ENCODE measurements around the gene KCNAB1.
"Not testable (repeated sequence)": the region's sequence is repeated elsewhere in the genome, so short reads cannot be mapped to it uniquely, and the experiment has no call there.

The KCNAB1 gene

DNA sequence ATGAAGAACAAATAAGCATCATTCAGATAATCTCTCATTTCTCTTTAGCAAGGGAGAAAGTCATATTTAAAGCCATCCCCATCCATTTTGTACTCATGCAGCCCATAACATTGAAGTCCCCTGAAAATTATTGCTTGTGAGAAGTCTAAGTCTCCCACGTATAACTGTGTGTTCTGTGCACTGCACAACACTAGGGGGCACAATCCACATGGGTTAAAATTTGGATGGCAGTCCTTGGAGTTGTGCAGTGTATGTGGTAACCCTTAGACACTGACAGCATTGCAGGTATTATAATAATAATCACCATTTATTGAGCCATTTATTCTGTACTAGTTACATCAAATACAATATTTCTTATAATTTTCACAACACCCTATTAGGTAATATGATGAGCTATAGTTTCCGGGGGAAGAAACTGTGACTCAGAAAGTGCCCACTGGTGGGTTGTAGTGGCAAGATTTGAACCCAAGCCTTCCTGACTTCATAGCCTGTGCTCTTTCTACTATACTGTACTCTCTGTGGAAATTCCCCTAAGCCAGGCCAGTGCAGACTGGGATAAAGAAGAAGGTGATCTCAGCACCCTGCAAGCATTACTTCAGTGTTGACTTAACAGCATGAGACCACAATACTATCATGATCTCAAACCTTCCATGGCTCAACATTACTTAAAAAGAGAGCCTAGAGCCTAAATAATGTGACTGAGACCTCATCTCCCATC is 15.7 kb downstream of the KCNAB1 start:
- ATAC-seq = peak; percentile 72
- TF ChIP-seq, protein P1, sequence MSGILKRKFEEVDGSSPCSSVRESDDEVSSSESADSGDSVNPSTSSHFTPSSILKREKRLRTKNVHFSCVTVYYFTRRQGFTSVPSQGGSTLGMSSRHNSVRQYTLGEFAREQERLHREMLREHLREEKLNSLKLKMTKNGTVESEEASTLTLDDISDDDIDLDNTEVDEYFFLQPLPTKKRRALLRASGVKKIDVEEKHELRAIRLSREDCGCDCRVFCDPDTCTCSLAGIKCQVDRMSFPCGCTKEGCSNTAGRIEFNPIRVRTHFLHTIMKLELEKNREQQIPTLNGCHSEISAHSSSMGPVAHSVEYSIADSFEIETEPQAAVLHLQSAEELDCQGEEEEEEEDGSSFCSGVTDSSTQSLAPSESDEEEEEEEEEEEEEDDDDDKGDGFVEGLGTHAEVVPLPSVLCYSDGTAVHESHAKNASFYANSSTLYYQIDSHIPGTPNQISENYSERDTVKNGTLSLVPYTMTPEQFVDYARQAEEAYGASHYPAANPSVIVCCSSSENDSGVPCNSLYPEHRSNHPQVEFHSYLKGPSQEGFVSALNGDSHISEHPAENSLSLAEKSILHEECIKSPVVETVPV (CRISPR knock-in tag; IDR thresholded peaks at IDR 0.05) = no peak
- TF ChIP-seq ZFP3 (CRISPR knock-in tag; IDR thresholded peaks at IDR 0.05) (no peak), ESRRG (CRISPR knock-in tag; IDR thresholded peaks at IDR 0.05) (no peak), RARB (CRISPR knock-in tag; IDR thresholded peaks at IDR 0.05) (no peak)

DNA sequence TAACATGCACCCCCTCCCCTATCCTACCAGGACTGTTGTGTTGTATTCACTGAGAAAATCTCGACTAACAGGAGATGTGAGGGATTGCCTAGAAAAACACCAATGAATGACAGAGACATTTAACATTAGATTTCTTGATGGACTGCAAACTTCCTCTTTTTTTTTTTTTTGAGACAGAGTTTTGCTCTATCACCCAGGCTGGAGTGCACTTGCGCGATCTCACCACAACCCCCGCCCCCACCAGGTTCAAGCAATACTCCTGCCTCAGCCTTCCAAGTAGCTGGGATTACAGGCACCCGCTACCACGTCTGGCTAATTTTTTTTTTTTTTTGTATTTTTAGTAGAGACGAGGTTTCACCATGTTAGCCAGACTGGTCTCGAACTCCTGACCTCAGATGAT is 17.0 kb downstream of the KCNAB1 start:
- not testable (repeated sequence) for ATAC-seq

DNA sequence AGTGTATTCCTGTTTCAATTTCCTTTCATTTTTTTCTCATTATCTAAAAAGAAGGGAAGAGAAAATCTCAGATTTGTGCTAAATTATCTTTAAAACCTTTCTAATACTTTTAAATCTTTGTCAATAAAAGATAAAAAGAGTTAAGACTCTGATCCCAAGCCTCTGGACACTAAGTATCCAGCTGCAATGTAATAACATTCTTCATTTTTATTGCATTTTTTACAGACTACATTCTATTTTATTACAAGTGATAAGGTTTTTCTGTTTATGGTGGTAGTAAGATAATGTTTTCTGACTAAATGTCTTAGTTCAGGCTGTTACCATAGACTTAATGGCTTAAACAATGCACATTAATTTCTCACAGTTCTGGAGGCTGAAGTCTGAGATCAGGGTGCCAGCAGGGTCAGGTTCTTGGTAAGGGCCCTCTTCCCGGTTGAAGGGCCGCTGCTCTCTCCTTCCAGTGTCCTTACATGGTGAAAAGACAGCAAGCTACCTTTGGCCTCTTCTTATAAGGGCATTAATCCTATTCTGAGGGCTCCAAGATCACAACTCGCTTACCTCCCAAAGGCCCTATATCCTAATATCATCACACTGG is 19.7 kb downstream of the KCNAB1 start:
- TF ChIP-seq RARB (CRISPR knock-in tag; IDR thresholded peaks at IDR 0.05) (no peak), ESRRG (CRISPR knock-in tag; IDR thresholded peaks at IDR 0.05) (no peak), ZFP30 (CRISPR knock-in tag; IDR thresholded peaks at IDR 0.05) (no peak), BACH2 (CRISPR knock-in tag; IDR thresholded peaks at IDR 0.05; ENCODE audit: borderline replicate concordance) (no peak), PPARA (CRISPR knock-in tag; IDR thresholded peaks at IDR 0.05; ENCODE audit: borderline replicate concordance) (no peak)
- ATAC-seq = no peak

DNA sequence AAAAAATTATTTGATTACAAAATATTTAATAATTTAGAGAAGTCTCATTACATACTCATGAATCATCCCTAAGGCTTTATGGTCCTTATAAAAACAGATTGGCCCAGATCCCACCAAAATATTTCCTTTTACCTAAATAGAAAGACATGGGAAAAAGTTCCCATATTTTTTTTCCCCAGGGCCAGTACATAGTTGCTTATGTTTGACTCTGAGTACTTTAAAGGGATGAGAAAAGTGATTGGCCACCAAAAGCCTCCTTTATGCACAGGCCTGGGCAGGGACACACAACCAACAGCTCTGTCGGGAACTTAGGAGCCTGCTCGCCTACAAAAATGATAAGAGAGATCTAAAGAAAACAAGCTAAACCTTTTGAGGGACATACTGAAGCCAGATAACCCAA is 22.3 kb downstream of the KCNAB1 start:
- TF ChIP-seq, protein P2, sequence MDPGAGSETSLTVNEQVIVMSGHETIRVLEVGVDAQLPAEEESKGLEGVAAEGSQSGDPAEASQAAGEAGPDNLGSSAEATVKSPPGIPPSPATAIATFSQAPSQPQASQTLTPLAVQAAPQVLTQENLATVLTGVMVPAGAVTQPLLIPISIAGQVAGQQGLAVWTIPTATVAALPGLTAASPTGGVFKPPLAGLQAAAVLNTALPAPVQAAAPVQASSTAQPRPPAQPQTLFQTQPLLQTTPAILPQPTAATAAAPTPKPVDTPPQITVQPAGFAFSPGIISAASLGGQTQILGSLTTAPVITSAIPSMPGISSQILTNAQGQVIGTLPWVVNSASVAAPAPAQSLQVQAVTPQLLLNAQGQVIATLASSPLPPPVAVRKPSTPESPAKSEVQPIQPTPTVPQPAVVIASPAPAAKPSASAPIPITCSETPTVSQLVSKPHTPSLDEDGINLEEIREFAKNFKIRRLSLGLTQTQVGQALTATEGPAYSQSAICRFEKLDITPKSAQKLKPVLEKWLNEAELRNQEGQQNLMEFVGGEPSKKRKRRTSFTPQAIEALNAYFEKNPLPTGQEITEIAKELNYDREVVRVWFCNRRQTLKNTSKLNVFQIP (CRISPR knock-in tag; IDR thresholded peaks at IDR 0.05; ENCODE audit: borderline replicate concordance, low read depth) = no peak
- peak; percentile 39; the same call in 1 of the 2 replicates for TF ChIP-seq ISL1 (CRISPR knock-in tag; IDR thresholded peaks at IDR 0.05)
- ATAC-seq = no peak

DNA sequence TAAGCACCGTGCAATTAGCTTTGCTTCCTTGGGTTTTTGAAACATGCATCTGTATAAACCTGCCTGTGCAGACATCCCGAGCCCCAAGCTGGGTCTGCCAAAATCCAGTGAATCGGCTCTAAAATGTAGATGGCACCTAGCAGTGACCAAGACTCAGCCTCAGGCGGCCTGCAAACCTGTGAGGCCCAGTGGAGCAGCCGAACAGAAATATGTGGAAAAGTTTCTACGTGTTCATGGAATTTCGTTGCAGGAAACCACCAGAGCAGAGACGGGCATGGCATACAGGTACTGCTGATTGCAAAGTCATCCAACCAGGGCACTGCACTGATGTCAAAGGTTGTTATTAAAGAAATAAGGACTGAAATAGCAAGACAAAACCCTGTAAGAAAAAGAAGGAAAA is 22.8 kb downstream of the KCNAB1 start:
- no peak for ATAC-seq
- TF ChIP-seq, protein P3, sequence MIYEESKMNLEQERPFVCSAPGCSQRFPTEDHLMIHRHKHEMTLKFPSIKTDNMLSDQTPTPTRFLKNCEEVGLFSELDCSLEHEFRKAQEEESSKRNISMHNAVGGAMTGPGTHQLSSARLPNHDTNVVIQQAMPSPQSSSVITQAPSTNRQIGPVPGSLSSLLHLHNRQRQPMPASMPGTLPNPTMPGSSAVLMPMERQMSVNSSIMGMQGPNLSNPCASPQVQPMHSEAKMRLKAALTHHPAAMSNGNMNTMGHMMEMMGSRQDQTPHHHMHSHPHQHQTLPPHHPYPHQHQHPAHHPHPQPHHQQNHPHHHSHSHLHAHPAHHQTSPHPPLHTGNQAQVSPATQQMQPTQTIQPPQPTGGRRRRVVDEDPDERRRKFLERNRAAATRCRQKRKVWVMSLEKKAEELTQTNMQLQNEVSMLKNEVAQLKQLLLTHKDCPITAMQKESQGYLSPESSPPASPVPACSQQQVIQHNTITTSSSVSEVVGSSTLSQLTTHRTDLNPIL (CRISPR knock-in tag; IDR thresholded peaks at IDR 0.05; ENCODE audit: low read depth) = no peak
- TF ChIP-seq, protein P2 (CRISPR knock-in tag; IDR thresholded peaks at IDR 0.05; ENCODE audit: borderline replicate concordance, low read depth) = no peak
- TF ChIP-seq PPARA (CRISPR knock-in tag; IDR thresholded peaks at IDR 0.05; ENCODE audit: borderline replicate concordance) (no peak), RARB (CRISPR knock-in tag; IDR thresholded peaks at IDR 0.05) (no peak), ISL1 (CRISPR knock-in tag; IDR thresholded peaks at IDR 0.05) (no peak), BACH2 (CRISPR knock-in tag; IDR thresholded peaks at IDR 0.05; ENCODE audit: borderline replicate concordance) (no peak), ZC3H10 (CRISPR knock-in tag; IDR thresholded peaks at IDR 0.05) (no peak), TCF4 (CRISPR knock-in tag; IDR thresholded peaks at IDR 0.05; ENCODE audit: borderline replicate concordance) (no peak), GLIS3 (CRISPR knock-in tag; IDR thresholded peaks at IDR 0.05) (no peak), ESRRG (CRISPR knock-in tag; IDR thresholded peaks at IDR 0.05) (no peak), CSDC2 (CRISPR knock-in tag; IDR thresholded peaks at IDR 0.05) (no peak), SNAI2 (CRISPR knock-in tag; IDR thresholded peaks at IDR 0.05) (no peak)
- TF ChIP-seq, protein P1 (CRISPR knock-in tag; IDR thresholded peaks at IDR 0.05) = no peak
- TF ChIP-seq, protein P4, sequence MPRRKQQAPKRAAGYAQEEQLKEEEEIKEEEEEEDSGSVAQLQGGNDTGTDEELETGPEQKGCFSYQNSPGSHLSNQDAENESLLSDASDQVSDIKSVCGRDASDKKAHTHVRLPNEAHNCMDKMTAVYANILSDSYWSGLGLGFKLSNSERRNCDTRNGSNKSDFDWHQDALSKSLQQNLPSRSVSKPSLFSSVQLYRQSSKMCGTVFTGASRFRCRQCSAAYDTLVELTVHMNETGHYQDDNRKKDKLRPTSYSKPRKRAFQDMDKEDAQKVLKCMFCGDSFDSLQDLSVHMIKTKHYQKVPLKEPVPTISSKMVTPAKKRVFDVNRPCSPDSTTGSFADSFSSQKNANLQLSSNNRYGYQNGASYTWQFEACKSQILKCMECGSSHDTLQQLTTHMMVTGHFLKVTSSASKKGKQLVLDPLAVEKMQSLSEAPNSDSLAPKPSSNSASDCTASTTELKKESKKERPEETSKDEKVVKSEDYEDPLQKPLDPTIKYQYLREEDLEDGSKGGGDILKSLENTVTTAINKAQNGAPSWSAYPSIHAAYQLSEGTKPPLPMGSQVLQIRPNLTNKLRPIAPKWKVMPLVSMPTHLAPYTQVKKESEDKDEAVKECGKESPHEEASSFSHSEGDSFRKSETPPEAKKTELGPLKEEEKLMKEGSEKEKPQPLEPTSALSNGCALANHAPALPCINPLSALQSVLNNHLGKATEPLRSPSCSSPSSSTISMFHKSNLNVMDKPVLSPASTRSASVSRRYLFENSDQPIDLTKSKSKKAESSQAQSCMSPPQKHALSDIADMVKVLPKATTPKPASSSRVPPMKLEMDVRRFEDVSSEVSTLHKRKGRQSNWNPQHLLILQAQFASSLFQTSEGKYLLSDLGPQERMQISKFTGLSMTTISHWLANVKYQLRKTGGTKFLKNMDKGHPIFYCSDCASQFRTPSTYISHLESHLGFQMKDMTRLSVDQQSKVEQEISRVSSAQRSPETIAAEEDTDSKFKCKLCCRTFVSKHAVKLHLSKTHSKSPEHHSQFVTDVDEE (CRISPR knock-in tag; IDR thresholded peaks at IDR 0.05) = no peak
- TF ChIP-seq, protein P5, sequence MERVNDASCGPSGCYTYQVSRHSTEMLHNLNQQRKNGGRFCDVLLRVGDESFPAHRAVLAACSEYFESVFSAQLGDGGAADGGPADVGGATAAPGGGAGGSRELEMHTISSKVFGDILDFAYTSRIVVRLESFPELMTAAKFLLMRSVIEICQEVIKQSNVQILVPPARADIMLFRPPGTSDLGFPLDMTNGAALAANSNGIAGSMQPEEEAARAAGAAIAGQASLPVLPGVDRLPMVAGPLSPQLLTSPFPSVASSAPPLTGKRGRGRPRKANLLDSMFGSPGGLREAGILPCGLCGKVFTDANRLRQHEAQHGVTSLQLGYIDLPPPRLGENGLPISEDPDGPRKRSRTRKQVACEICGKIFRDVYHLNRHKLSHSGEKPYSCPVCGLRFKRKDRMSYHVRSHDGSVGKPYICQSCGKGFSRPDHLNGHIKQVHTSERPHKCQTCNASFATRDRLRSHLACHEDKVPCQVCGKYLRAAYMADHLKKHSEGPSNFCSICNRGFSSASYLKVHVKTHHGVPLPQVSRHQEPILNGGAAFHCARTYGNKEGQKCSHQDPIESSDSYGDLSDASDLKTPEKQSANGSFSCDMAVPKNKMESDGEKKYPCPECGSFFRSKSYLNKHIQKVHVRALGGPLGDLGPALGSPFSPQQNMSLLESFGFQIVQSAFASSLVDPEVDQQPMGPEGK (CRISPR knock-in tag; IDR thresholded peaks at IDR 0.05; ENCODE audit: borderline replicate concordance) = no peak
